ENCODE data around the gene DHX8.

Gene DHX8

DNA sequence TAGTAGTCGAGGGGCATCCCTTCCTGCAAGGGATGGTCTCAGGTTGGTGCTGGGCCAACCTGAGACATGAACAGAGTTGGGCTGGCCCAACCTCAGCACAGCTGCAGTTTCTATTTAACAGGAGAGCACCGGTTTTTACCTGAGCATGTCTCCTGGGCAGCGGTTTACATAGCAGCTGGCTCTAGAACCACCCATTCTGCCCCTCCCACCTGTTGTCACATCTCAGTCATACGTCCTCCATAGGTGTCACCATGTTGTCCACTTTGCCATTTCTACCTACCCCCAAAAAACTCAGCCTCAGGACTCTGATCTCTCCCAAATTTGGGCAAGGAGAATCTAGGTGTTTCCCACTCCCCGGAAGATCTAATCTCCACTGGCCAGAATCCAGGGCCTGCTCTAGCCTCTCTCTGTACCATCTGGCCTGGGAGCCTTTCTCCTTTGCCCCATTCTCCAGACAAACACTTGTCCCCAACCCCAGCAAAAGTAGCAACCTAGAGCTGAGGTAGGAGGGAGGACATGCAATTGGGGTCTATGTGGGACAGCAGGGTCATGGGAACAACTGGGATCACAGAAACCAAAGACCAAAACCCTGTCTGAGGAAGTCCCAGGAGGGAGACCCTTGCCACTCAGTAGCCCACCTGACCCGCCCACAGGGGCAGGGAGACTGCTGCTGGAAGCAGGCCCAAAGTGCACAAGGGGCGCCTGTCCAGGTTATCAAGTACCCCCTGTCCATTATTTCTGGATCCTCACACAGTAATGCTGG lies 43.3 kb downstream of the DHX8 start:
- no peak for DNase-seq

GRCh38 chr17:43528319-43528987 lies 44.7 kb downstream of the DHX8 start:
- no peak for DNase-seq

DNA sequence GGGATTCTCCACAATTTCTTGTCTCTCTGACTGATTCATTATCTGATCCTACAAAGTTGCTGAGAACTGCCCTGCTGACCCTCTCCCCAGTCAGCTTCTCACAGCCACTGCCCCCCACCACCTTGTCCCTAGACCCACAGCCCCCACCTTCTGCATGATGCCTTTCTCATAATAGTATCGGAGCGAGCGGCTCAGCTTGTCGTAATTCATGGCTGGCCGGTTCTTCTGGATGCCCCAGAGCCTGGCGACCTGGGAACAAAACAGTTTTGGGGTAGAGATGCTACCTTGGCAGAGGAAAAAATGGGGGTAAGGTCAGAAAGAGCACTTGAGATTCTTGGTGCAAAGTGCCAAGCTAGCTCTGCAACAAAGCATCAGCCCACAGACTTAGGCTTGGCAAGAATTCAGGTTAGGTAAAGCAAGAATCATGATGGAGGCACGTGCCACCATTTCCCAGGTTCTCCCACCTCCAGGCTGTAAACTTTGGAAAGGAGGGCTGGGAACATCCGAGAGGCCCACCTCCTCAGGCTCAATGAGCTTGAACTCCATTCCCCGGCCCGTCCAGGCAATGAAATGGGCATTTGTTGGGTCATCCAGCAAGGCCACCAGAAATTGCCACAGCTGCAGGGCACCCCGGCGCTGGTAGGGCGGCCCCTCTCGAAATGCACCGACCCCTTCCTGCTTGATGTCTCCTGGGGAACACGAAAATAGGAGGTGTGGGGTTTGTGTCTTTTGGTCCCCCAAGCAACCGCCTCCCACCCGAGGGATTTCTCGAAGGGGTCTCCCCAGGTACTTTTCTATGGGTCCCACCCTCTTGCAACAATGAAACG lies 45.4 kb downstream of the DHX8 start:
- DNase-seq = no peak

GRCh38 chr17:43529947-43530287 lies 46.1 kb downstream of the DHX8 start:
- no peak for DNase-seq

DNA sequence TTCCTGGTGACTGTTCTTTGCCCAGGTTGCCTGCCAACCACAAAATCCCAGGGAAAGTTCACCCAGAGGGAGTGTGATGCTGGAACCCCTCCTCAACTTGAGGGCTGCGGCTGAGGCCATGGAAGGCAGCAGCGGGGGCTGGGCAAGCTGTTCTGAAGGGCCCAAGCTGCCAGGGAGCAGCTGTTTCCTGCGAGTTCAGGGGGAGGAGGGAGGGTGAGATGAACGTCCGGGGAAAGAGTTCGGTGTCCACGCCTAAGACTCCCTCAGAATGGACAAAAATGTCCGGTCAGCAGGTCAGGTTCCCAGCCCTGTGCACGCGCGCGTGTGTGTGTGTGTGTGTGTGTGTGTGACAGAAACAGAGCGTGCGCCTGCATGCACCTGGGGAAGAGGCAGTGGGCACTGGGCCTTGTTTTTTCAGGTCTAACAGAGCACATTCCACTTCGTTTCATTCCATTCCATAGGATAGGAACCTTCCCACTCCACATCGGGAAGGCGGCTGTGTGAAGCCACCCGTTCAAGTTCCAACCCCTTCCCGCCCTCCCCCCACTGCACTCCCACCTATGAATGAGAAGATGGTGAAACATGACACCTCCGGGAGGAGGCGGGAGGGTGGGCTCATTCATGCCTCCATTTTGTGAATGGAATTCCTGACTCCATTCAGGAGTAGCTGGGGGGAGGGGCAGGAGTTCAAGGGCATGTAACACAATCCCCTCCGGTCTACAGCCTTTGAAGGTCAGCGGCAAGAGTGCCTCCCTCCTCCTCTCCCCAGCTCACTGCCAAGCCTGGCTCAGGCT lies 46.7 kb downstream of the DHX8 start:
- DNase-seq = peak; percentile 84

GRCh38 chr17:43531082-43531378 lies 47.3 kb downstream of the DHX8 start:
- no peak for DNase-seq

- DNase-seq = no peak
These were observed 48.2 kb downstream of the DHX8 start for GRCh38 chr17:43531955-43532354.

DNA sequence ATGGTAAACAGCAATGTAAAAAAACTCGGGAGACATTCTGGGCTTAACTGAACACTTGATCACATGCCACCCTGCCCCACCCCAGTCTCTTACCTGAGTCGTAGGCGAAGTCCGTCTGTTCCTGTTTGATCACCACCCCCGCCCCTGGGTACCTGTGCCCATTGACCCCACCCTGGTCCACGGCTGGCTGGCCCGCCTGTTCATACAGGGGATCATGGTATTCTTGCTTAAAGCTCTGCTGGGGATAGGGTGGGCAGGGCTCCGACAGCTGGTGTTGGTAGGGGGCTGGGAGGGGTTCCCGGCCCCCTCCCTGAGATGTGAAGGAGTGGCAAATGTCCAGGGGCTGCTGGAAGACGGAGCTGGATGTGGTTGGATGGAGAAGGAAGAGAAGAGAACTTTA lies 48.8 kb downstream of the DHX8 start:
- DNase-seq = no peak

GRCh38 chr17:43533699-43534098 lies 49.9 kb downstream of the DHX8 start:
- DNase-seq = no peak

- DNase-seq = no peak
These were observed 51.1 kb downstream of the DHX8 start for GRCh38 chr17:43534909-43535308.

DNA sequence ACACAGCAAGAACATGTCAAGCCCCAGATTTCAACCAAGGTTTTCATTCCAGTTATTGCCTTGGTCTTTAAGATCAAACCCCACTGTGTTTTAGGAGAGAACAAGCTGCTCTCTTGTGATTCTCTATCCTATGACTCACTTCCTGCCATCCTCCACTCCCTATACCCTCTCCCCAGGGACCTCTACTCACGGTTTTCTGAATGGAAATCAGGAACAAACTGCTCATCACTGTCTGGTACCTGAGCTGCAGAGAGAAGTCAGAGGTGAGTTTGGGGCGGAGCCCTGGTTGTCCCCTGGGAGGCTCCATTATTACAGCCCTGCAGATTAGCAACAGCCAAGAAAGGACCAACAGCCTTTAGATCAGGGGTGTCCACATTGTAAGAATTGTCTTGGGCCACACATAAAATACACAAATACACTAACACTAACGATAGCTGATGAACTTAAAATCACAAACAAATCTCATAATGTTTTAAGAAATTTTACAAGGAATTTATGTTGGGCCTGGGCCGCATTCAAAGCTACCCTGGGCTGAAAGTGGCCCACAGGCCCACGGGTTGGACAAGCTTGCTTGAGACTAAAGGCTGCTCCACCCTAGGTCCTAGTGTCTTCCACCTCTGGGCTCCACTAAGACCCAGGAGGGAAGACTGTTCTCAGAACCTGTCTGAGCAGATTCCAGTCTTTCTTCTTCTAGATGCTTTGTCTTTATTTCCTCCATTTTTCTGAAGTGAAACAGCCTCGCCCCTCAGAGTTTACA lies 52.6 kb downstream of the DHX8 start:
- no peak for DNase-seq

GRCh38 chr17:43540821-43541674 lies 57.3 kb downstream of the DHX8 start:
- no peak for DNase-seq

DNA sequence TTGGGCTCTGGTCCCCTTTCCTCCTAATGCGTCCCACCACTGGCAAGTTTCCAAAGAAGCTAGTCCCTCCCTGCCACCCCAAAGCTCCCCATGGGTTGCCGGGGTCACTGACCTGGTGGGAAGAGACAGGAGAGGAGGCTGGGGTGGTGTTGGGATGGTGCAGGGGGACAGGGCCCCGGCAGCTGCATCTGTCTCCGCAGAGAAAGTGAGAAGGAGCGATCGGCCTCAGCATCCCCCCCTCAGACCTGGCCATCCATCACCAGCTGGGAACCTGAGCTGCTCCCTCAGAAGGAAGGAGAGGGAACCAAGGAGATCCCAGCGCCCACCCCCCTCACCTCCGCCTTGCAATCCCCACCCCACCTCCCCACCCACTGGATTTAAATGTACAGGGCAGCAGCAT lies 59.1 kb downstream of the DHX8 start:
- DNase-seq = no peak

- DNase-seq = no peak
These were observed 59.5 kb downstream of the DHX8 start for GRCh38 chr17:43543300-43543699.

DNA sequence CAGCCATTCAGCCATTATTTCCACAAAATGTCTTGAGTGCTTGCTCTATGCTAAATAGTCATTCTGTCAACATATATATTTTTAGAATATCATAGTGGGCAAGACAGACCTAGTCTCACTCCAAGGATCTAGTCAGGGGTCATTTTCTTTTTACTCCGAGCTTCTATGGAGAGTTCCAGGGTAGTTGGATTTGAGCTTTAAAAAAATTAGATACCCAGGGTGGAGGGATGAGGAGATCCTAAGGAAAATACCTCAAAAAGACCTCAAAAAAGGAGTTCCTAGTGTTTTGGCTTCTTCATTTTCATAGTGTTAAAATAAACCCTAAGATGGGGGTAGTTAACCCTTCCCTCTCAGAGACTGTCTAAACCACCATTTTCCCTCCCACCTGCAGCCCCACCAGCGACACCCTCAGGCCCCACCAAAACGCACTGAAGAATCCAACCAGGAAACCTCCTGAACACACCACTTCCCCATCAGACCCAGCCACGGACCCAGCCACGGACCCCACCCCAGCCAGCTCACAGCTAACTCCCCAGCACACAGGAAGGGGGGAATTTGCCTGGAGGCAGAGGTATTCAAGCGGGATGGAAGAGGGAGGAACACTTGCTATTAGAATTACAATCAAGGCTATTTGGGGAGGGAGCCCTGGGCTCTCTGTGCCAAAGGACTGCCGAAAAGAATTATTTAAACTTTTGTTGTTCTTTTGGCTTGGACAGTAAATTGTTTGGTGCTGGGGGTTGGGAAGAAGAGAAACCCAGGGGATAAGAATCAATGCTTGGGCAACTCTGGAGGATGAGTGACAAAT lies 60.2 kb downstream of the DHX8 start:
- DNase-seq = no peak

DNA sequence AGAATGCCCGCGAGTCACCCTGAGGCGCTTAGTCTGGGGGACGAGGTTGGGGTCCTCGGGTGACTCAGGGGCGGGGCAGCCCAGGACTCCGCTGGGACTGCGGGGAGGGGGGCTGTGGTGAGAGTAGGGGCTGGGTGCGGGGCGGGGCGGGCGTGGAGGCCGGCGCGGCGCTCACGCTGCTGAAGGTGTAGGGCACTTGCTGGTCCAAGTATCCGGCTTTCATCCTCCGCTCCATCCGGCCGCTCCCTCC lies 61.5 kb downstream of the DHX8 start:
- DNase-seq = no peak

GRCh38 chr17:43546319-43547188 lies 62.8 kb downstream of the DHX8 start, which contains the start of gene ETV4:
TSS of gene ETV4 (minus strand) at chr17:43546340. CDS start at chr17:43545617, 723 bp downstream.
- DNase-seq = peak; percentile 94

DNA sequence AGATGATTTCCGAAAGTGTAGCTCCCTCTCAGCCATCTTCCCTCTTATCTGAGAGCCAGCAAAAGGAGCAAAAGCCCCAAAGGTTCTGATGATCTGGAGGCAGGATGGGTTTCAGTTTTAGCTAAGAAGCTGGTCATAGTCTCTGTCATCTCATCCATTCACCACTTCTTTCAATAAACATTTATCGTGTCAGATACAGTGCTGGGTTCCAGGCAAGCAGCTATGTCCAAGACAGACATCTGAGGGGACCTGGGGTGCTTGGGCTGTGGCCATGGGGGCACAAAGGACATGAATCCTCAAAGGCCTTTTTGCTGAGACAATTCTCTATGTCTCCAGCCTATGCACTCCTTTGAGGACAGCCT lies 63.4 kb downstream of the DHX8 start:
- DNase-seq = no peak

DNA sequence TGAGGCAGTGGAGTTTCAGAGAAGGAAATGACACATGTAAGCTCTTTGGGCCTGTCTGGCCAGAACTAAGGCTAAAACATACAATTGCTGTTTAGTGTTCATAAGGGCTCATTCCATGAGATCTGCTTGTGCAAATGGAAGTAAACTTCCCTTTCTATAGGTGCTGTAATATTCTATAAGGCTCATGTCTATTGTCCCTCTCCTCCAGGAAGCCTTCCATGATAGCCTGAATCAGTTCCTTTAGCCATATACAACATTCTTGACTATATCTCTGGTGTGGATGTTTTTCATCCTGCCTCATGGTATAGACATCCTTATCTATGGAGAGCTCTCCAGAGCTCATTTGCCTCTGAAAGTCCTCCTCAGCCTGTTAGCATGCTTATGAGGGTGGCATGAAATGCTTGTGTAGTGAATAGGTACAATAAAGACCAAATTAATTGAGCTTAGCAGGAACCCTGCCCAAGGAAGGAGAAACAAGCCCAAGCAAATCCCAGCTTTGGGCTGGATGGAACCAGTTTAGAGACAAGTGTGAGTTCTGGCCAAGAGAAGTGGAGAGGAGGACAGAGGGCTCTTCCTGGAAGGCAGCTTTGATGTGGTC lies 64.0 kb downstream of the DHX8 start:
- DNase-seq = no peak
